ENCODE results near the gene SLC39A9. TPM values are rescaled to one million over a fixed set of nuclear protein-coding genes. Genes with fewer than 3 reads are reported as not detected.

The SLC39A9 gene
- total and polyA plus RNA-seq, 4 donors, result 20.5 to 74.9 (median 43.4) TPM

- no peak overlapping the region for H3K4me3 ChIP-seq
These were observed 85.4 kb downstream of the SLC39A9 start for GRCh38 chr14:69483765-69484443.

GRCh38 chr14:69484444-69485314 is 86.2 kb downstream of the SLC39A9 start, which contains the start of gene PLEKHD1:
PLEKHD1 (plus strand) TSS chr14:69484728; CDS start chr14:69484966, 238 bp downstream.
- peak in 1 of 3 donors; percentile 21 for DNase-seq
- Histone ChIP-seq H3K9me3 (ENCODE audit: control insufficient read depth in 4 of 4, insufficient read depth in 3 of 4, low read length in 3 of 4) (peaks cover 0 to 3% (median 0%) of the 10 kb centered on the region in 4 donors), H3K36me3 (ENCODE audit: control insufficient read depth in 4 of 4, insufficient read depth in 4 of 4, low read length in 4 of 4) (no peaks in the 10 kb centered on the region), H3K4me1 (ENCODE audit: control insufficient read depth in 5 of 5, insufficient read depth in 5 of 5, low read length in 5 of 5) (peaks cover 0 to 15% (median 9%) of the 10 kb centered on the region in 5 donors), H3K27me3 (ENCODE audit: control insufficient read depth in 3 of 3, insufficient read depth in 3 of 3, low read length in 2 of 3) (peaks cover 0 to 47% (median 46%) of the 10 kb centered on the region in 3 donors), H3K27ac (ENCODE audit: low read depth in 1 of 2, low read length in 1 of 2) (no peak within 1 kb of the TSS), H3K4me3 (no peak within 1 kb of the TSS), H3K9ac (ENCODE audit: insufficient read depth in 1 of 2, low read length in 2 of 2) (no peak within 1 kb of the TSS)
- TF ChIP-seq CTCF (IDR thresholded peaks at IDR 0.05; ENCODE audit: control extremely low read depth, extremely low read depth), result no peak
- ATAC-seq (ENCODE audit: insufficient read depth, low FRiP score), result peak; percentile 79
- 3% methylated on average over 65 to 86 of the region's 86 CpGs for WGBS, 2 donors

More at GRCh38 chr14:69483765-69484443, 85.4 kb downstream of the SLC39A9 start:
- DNase-seq, result peak; percentile 53 to 69 (median 69)
- peak; percentile 39 for ATAC-seq (ENCODE audit: insufficient read depth, low FRiP score)
- H3K27me3 ChIP-seq (ENCODE audit: control insufficient read depth in 3 of 3, insufficient read depth in 3 of 3, low read length in 2 of 3), result peaks cover 0 to 47% (median 46%) of the 10 kb centered on the region in 3 donors
- peaks cover 0 to 3% (median 0%) of the 10 kb centered on the region in 4 donors for H3K9me3 ChIP-seq (ENCODE audit: control insufficient read depth in 4 of 4, insufficient read depth in 3 of 4, low read length in 3 of 4)
- H3K27ac ChIP-seq (ENCODE audit: low read depth in 1 of 2, low read length in 1 of 2), result no peak overlapping the region
- 4 to 5% methylated on average over 53 to 54 of the region's 54 CpGs for WGBS, 2 donors
- TF ChIP-seq CTCF (IDR thresholded peaks at IDR 0.05; ENCODE audit: control extremely low read depth, extremely low read depth), result no peak
- H3K4me1 ChIP-seq (ENCODE audit: control insufficient read depth in 5 of 5, insufficient read depth in 5 of 5, low read length in 5 of 5), result peaks cover 0 to 15% (median 9%) of the 10 kb centered on the region in 5 donors
- H3K9ac ChIP-seq (ENCODE audit: insufficient read depth in 1 of 2, low read length in 2 of 2), result no peak overlapping the region
- H3K36me3 ChIP-seq (ENCODE audit: control insufficient read depth in 4 of 4, insufficient read depth in 4 of 4, low read length in 4 of 4), result no peaks in the 10 kb centered on the region

GRCh38 chr14:69485315-69485660 is 86.8 kb downstream of the SLC39A9 start:
- H3K27ac ChIP-seq (ENCODE audit: low read depth in 1 of 2, low read length in 1 of 2), result no peak overlapping the region
- no peak for TF ChIP-seq CTCF (IDR thresholded peaks at IDR 0.05; ENCODE audit: control extremely low read depth, extremely low read depth)
- H3K9ac ChIP-seq (ENCODE audit: insufficient read depth in 1 of 2, low read length in 2 of 2), result no peak overlapping the region
- H3K4me3 ChIP-seq, result no peak overlapping the region
- peaks cover 0 to 47% (median 46%) of the 10 kb centered on the region in 3 donors for H3K27me3 ChIP-seq (ENCODE audit: control insufficient read depth in 3 of 3, insufficient read depth in 3 of 3, low read length in 2 of 3)
- H3K36me3 ChIP-seq (ENCODE audit: control insufficient read depth in 4 of 4, insufficient read depth in 4 of 4, low read length in 4 of 4), result no peaks in the 10 kb centered on the region
- ATAC-seq (ENCODE audit: insufficient read depth, low FRiP score) (no peak), DNase-seq (no peak)
- 55 to 62% methylated on average over 11 of the region's 11 CpGs for WGBS, 2 donors
- peaks cover 0 to 15% (median 9%) of the 10 kb centered on the region in 5 donors for H3K4me1 ChIP-seq (ENCODE audit: control insufficient read depth in 5 of 5, insufficient read depth in 5 of 5, low read length in 5 of 5)
- peaks cover 0 to 3% (median 0%) of the 10 kb centered on the region in 4 donors for H3K9me3 ChIP-seq (ENCODE audit: control insufficient read depth in 4 of 4, insufficient read depth in 3 of 4, low read length in 3 of 4)

All from lung (tissue), 12 donors.